Measurements from ENCODE around the gene DGAT2.

The DGAT2 gene

DNA sequence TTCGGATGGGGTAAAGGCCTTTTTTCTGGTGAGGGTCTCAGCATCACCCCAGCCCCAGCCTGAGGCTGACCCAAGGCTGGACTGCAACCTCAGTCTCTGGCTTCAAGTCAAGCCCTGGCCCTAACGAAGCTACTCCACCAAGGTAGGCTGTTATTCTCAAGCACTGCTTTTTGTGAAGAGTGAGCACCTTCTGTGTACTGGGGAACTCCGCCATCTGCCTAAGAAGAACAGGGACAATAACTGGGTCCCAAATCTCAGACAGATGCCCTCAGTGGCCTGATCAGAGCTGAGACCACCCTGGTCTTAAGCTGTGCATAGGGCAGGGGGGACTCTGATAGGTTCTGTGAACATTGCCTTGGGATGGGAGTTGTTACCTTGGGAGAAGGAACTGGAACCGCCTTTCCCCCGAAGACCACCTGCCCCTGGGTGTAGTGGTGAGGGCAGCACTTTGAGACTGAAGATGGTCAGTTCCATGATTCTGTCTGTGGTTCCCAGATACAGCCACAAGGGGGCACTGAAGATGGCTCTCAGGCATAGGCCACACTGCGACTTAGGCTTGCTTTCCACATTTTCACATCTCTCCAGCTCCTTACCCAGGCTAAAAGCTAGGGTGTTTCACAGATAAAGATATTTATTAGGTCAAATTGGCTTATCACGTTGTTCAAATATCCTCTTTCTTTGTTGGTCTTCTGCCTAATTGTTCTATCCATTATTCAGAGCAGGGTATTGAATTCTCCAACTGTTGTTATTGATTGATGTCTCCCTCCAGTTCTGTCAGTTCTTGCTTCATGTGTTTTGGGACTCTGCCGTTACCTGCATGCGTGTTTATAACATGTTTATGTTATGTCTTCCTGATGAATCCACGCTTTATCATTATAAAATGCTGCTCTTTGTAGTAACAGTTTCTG lies 34.6 kb downstream of the DGAT2 start:
- DNase-seq = no peak

DNA sequence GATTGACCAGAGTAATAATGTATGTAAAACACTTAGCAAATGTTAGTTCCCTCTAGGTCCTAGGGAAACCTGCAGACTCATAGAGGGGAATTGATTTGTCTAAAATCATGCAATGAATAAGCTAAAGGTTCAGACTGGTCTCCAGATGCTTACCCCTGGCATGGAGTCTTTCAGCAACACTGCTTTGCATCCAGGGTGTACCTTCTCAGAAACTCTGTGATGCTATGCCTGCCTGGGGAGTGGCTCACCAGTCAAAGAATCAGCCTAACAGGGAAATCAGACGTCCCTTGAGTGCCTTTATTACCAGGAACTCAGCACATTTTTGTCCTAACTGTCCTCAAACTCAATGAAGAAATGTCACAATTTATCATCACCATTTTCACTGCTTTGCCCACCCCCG lies 40.5 kb downstream of the DGAT2 start:
- no peak for DNase-seq

- DNase-seq = no peak
Measured at GRCh38 chr11:75809991-75810390, 41.4 kb downstream of the DGAT2 start.

DNA sequence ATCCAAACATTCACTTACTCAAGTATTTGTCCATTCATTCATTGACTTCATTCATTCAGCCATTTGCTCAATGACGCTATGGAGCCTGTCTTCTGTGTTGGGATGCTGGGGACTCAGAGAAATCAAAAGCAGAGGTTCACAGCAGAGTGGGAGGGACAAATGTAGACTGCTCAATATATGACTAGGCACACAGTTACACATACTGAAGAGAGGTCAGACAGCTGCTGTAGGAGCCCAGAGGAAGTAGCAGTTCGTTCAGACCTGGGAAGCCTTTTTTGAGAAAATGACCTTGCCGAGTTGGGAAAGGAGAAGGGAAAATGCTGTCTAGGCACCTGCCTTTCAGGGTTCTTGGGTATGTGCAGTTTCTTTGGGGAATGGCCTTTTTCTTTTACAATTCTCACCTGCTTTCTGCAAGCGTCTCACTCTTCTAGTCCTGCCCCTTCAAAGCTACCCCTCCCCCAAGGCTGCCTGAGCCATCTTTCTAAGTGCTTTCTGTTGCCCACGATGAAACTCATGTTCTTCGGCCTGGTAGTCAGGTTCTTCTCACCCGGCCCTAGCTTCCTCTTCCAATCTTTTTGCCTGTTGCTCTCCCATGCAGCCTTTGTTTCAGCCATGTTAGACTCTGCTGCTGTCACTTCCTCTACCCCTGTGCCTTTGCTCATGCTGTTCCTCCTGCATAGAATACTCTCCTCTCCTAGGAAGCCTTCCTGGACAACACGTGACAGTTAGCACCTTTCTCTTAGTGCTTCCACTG lies 42.2 kb downstream of the DGAT2 start:
- no peak for DNase-seq

DNA sequence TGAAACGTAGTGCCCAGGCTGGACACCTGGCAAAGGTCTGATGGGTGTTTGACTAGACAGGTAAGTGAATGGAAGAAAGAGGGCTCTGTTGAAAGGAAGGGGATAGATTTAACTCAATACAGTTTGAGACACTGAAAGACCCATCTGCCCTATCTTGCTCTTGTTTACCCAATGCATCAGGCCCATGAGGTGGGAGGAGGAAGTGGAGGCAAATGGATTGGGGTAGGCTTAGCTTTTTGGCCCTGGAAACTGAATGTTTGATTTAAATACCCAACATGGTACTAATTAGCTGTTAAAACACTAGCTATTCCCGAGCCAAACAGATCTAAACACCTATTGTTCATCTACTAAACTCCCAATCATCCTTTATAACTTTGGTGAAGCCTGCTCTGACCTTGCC lies 42.9 kb downstream of the DGAT2 start:
- no peak for DNase-seq

DNA sequence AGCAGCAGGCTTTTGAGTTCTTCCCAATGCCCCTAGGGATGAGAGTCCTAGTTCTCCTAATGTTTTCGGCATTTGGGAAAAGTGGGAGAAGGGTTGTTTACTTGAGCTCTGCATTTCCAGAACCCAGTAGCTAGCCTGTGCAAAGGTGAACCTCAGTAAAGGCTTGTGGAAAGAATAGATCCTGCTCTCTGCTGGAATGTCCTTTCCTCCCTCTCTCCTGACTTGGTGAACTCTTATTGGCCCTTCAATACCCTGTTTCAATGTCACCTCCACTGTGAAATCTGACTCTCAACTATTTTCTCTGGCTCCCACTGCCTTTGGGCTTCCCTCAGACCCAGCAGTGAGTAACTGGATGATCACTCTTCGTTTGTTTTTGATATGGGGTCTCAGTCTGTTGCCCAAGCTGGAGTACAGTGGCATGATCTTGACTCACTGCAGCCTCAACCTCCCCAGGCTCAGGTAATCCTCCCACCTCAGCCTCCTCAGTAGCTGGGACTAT lies 44.0 kb downstream of the DGAT2 start:
- no peak for DNase-seq

DNA sequence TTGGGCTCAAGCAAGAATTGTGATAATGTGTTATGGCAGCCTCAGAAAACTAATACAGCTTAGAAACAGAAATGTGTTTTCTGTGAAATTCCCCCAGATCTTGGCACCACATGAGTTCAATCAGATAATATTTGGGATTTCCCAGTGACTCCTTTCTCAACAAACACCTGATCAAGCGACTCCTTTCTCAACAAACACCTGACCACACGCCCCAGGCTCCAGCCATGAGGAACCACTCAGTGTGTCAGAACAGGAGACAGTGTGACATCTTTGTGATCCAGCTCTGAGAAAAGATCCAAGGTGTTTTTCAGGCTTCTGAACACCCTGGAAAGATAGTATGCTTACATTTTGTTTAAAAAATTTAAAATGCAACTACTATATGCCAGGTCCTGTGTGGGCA lies 44.5 kb downstream of the DGAT2 start:
- no peak for DNase-seq

GRCh38 chr11:75813622-75814039 lies 45.1 kb downstream of the DGAT2 start:
- DNase-seq = no peak

- no peak for DNase-seq
Measured at GRCh38 chr11:75814363-75814676, 45.7 kb downstream of the DGAT2 start.

DNA sequence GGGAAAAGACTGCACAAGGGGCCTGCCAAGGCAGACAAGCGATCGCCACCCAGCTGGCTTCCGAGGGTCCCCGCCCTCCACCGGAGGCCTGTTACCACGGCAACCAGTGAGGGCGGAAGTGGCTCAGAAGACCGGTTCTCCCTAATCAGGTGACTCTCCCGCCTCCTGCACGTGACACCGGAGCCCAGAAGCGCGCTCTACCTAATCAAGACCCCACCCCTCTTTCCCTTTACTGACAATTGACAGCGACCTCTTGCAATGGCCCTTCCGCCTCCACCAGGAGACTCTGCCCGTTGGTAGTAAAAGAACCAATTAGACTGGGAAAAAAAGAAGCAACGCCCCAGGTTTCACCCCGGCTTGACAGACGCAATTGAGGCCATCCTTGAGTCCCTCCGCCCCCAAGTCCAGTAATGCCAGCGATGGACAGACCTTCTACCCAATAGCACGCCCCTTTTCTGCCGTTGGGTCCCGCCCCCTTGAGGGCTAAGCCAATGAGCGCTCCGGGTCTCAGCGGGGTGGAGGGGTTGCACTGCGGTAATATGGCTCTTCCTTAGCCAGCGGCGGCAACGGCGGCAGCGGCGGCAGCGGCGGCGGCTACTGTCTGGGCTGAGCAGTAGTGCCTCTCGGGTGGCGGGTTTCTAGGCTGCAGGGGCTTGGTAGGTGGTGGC lies 46.2 kb downstream of the DGAT2 start, which contains the start of gene UVRAG:
TSS of gene UVRAG (plus strand) at position 534 of the 668 bp plus-strand sequence. CDS start 198 bp downstream, outside the sequence.
- DNase-seq = peak; percentile 99

DNA sequence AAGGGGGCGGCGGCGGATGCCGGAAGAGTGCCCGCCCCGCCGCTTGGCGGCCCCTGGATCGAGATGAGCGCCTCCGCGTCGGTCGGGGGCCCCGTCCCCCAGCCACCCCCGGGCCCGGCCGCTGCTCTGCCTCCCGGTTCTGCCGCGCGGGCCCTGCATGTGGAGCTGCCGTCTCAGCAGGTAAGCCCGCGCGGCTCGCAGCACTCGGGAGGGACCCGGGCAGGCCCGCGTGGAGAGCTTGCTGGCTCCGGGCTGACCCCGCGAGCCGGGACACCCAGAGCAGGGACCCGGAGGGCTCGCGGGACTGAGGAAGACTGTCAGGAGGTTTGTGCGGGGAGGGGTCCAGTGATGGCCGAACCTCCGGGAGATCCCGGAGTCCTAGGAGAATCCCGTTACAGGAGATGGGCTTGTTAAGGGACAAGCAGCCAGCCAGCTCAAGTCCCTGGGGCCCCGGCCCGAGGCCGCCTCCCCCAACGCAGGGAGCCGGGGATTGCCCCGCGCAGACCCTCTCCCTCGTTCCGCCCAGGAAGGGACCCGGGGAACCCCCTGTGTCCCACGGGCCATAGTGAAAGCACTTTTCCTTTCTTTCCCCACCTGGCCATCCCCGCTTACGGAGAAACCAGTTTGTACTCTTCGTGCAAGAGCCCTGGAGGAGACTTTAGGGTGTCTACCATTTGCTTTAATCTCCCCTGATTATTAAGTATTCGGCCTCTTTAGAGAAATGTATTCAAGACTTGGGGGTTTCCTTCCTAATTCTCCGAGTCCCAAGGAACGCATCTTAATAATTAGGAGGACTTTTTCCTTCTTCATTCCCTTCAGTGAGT lies 47.0 kb downstream of the DGAT2 start:
- no peak for DNase-seq

- no peak for DNase-seq
Measured at GRCh38 chr11:75816561-75817239, 48.1 kb downstream of the DGAT2 start.

GRCh38 chr11:75820645-75821044 lies 52.1 kb downstream of the DGAT2 start:
- DNase-seq = no peak

GRCh38 chr11:75821202-75821601 lies 52.6 kb downstream of the DGAT2 start:
- DNase-seq = no peak

- DNase-seq = no peak
Measured at GRCh38 chr11:75822541-75822940, 54.0 kb downstream of the DGAT2 start.

- no peak for DNase-seq
Measured at GRCh38 chr11:75823415-75823814, 54.8 kb downstream of the DGAT2 start.

GRCh38 chr11:75823946-75824345 lies 55.4 kb downstream of the DGAT2 start:
- no peak for DNase-seq

DNA sequence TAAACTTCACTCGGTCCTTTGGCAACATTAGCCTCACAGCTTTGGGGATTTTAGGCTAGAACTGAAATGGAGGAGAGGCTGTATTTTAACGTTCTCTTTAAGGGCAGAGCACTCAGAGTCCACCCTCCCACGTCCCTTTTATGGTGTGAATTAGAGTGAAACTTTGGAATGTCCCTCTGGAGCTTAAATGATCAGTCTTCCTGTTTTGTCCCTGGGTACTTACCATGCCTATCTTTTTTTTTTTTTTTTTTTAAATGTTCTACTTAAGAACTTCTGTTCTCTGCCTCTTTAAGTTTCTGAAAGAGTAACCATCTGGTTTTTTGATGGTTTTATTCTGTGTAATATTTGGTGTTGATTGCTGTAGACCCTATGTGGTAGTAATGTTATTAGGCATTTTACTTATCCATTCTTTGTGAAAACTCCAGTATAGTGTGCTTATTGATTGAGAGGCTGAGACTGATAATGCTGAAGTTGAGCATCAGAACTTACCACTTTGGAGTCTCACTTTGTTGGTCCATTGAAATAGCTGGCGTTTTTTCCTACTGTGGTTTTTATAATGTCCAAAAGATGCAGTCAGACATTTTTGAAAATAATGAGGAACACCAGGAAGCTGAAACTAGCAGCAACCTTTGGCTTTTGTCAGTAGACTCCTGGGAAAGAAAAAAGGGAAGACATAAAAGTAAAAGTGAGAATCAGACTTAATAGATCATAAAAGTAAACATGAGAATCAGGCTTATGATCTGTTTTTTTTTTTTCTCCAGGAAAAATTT lies 58.1 kb downstream of the DGAT2 start:
- no peak for DNase-seq

GRCh38 chr11:75827562-75827961 lies 59.0 kb downstream of the DGAT2 start:
- DNase-seq = no peak

DNA sequence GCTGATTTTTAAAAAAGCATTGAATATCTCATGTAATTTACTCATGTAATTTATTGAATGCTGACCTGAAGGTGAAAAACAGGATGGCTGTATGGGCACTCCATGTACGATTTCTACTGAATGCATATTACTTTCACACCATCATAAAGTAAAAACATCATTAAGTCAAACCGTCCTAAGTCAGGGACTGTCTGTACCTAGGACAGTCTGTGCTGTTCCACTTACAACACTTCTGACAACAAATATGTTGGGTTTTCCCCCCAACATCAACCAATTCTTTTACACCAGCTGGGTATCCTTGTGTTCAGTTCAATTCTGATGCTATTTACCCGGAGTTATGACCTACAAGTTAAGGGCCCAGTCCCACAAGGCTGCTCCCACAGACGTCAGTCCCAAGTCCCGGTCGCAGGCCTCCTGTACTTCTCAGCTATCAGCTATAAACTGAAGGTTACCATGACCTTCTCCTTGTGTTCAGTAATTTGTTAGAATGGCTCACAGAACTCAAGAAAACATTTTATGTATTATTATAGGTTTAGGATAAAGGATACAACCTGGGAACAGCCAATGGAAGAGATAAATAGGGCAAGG lies 63.4 kb downstream of the DGAT2 start:
- no peak for DNase-seq

GRCh38 chr11:75834728-75835127 lies 66.2 kb downstream of the DGAT2 start:
- no peak for DNase-seq
